Kidney epithelial cell (primary cell): ENCODE measurements around the gene CDC123. TPM values are rescaled to one million over a fixed set of nuclear protein-coding genes. Genes with fewer than 3 reads are reported as not detected.

Source experiments
- DNase-seq: peaks from one replicate; pipeline ENCODE4 v3.0.0-alpha.2; 2010; ENCODE audit warnings: low read depth
- H3K27me3 ChIP-seq: 2 replicates; pipeline ENCODE4 v1.6.0; 2011; ENCODE audit warnings: low read length; ENCODE audit not compliant: control insufficient read depth, insufficient read depth
- H3K36me3 ChIP-seq: 2 replicates; pipeline ENCODE4 v1.5.1; 2011; ENCODE audit warnings: low read length; ENCODE audit not compliant: control insufficient read depth, insufficient read depth
- H3K4me3 ChIP-seq: 2 replicates; pipeline ENCODE4 v1.5.1; 2011; ENCODE audit warnings: low read depth, mild to moderate bottlenecking, control low read depth, low read length
- total RNA-seq: library from RNA; depleted of rRNA; stranded (reverse); fragments of >200 nt; gene quantifications from 2 replicates; pipeline ENCODE4 v1.2.3, GENCODE V29; 2015
- TF ChIP-seq, protein P1 (sequence below): IDR thresholded peaks from 2 replicates; pipeline ENCODE4 v1.5.1; 2011; ENCODE audit warnings: mild to moderate bottlenecking, moderate library complexity, low read length, control low read depth, inconsistent platforms; ENCODE audit not compliant: insufficient read depth, poor library complexity, severe bottlenecking

The CDC123 gene
- total RNA-seq, 1 donor from 2014 or later, result 89.2 TPM

DNA sequence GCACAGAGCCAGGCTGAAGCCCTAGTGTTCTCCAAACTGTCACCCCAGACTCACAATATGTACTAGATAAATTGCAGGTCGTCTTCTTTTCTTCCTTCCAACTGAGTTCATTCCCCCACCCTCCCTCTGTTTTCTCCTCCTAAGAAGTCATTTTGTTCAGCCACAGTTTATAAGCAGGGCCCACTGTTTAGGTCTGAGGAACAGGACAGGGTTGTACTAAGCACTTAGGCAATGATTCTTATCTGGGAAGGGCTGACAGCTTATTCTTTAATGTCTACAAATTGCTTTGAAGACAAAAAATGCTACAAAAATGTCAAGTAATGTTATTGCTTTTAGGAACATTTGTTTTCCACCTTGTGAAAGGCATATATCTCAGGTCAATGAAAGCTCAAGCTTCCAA, 59.1 kb downstream of the CDC123 start:
- H3K4me3 ChIP-seq, result no peak overlapping the region
- no peaks in the 10 kb centered on the region for H3K36me3 ChIP-seq
- no peaks in the 10 kb centered on the region for H3K27me3 ChIP-seq
- TF ChIP-seq, protein P1, sequence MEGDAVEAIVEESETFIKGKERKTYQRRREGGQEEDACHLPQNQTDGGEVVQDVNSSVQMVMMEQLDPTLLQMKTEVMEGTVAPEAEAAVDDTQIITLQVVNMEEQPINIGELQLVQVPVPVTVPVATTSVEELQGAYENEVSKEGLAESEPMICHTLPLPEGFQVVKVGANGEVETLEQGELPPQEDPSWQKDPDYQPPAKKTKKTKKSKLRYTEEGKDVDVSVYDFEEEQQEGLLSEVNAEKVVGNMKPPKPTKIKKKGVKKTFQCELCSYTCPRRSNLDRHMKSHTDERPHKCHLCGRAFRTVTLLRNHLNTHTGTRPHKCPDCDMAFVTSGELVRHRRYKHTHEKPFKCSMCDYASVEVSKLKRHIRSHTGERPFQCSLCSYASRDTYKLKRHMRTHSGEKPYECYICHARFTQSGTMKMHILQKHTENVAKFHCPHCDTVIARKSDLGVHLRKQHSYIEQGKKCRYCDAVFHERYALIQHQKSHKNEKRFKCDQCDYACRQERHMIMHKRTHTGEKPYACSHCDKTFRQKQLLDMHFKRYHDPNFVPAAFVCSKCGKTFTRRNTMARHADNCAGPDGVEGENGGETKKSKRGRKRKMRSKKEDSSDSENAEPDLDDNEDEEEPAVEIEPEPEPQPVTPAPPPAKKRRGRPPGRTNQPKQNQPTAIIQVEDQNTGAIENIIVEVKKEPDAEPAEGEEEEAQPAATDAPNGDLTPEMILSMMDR, result no peak
- no peak for DNase-seq

DNA sequence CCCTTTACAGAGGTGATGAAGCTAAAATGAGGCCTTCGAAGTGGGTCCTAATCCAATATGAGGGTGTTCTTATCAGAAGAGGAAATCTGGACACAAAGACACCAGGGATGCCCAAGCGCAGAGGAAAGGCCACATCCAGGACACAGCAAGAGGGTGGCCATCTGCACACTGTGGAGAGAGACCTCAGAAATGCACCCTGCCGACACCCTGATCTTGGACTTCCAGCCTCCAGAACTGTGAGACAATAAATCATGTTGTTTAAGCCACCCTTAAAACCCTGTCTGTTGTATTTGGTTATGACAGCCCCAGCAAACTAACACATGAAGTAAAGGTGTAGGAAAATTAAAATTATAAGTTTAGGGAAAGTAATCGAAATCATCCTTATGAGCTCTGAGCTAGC, 64.0 kb downstream of the CDC123 start:
- no peaks in the 10 kb centered on the region for H3K36me3 ChIP-seq
- H3K4me3 ChIP-seq, result no peak overlapping the region
- no peaks in the 10 kb centered on the region for H3K27me3 ChIP-seq
- TF ChIP-seq, protein P1, result no peak
- DNase-seq, result no peak

DNA sequence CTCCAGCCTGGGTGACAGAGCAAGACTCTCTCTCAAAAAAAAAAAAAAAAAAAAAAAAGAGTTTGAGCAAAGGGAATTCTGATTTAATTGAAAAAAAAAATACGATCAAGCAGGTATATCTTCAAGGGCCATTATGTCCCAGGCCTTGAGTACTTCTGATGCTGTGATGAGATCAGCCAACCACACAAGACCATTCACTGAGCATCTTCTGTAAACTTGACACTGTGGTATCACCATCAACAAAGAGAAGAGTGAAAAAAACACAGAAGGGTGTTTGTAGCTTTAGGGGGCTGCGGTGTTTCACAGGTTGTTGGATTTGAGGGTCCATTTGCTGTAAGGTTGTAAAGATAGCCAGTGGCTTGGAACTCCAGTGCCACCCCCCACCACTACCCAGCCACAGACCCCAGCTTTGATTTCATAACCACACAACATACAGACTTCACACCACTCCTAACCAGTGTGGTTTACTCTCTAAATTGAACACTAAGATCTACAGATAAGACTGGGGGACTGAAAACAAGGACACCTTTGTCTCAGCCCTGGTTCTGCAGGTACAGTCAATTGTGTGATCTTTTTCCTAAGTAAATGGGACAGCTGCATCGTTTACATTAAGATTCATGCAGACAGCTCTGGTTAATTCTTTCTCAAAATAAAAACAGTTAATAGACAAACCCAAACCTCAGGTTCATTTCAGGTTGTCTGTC, 66.4 kb downstream of the CDC123 start:
- Histone ChIP-seq H3K36me3 (no peaks in the 10 kb centered on the region), H3K4me3 (no peak overlapping the region), H3K27me3 (no peaks in the 10 kb centered on the region)
- DNase-seq, result no peak
- TF ChIP-seq, protein P1, result no peak

DNA sequence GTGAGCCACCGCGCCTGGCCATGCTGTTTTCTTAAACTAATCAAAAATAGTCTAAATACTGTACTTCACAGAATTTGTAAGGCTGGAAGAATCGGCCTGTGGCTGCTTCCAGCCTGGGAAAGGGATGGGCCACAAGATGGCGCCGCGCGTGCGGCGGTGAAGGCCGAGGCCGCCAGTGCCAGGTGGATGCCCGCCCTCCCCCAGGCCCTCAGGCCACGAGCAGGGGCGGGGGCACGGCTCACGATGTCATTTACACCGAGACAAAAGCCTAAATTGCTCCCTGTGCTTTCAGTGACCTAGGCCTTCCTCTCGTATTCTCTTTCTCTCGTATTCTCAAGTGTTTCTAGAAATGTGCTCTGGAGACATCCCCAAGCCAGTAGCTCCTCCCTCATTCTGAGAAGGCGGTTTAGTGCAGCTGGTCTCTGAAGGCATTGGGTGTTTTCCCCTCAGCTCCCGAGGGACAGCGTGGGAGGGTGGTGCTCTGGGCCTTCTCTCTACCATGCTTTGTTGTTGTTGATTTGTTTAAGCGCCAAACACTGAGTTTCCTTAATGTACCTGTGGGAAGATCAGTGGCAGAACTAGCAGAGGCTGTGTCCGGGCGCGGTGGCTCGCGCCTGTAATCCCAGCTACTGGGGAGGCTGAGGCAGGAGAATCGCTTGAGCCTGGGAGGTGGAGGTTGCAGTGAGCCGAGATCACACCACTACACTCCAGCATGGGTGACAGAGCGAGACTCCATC, 68.4 kb downstream of the CDC123 start:
- no peaks in the 10 kb centered on the region for H3K36me3 ChIP-seq
- peak overlapping the region; percentile 36 for H3K4me3 ChIP-seq
- TF ChIP-seq, protein P1, result peak; percentile 69
- H3K27me3 ChIP-seq, result no peaks in the 10 kb centered on the region
- no peak for DNase-seq

DNA sequence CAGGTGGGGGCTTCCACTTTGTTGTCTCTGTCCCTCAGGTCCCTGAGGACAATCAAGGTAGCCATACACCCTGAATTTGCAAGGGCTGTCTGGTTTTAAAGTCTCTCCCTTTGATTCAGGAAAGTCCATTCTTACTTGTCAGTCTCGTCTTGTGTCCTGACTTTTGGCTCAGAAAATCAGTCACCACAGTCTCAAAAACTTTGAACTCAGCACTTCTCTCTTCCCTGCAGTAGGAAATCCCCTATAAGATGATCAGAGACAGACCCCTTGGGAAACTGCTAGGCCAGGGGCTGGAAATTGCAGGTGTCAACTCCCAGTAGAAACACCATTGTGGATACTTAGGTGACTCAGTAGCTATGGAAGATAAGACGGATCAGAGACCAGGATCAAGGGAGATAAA, 73.1 kb downstream of the CDC123 start:
- Histone ChIP-seq H3K36me3 (no peaks in the 10 kb centered on the region), H3K27me3 (no peaks in the 10 kb centered on the region), H3K4me3 (no peak overlapping the region)
- no peak for DNase-seq
- TF ChIP-seq, protein P1, result no peak
